HG03520 (cell line): ENCODE measurements around the gene SWAP70.
A peak's percentile ranks its signal among the peaks of the same experiment; 100 is the strongest.
"Not testable (repeated sequence)": the region's sequence is repeated elsewhere in the genome, so short reads cannot be mapped to it uniquely, and the experiment has no call there.

ENCODE experiments used
- ATAC-seq: cut with Tn5 transposase; IDR thresholded peaks from one replicate; pipeline ENCODE4 v1.9.1; 2021; ENCODE audit warnings: mild to moderate bottlenecking, moderate library complexity; ENCODE audit not compliant: unreplicated experiment

SWAP70 gene

GRCh38 chr11:9719566-9720289, 55.9 kb downstream of the SWAP70 start:
- ATAC-seq = no peak

DNA sequence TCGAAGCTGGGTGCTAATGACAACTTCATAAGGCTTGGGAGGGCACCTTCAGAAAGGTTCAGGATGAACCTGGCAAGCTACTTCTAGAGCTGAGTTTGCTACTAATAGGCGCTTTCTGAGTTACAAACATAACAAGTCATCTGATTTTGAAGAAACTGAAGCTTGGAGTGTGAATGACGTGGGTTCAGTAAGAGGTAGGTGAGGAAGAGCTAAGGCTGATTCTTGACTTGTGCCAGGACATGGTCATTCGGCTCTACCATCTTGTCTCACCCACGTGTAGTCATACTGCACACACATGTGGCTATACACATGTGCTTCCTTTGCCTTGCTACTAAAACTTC, 56.4 kb downstream of the SWAP70 start:
- ATAC-seq = no peak

- ATAC-seq = no peak
These were observed 58.1 kb downstream of the SWAP70 start for GRCh38 chr11:9722023-9722422.

- no peak for ATAC-seq
These were observed 59.0 kb downstream of the SWAP70 start for GRCh38 chr11:9722893-9723292.

- peak; percentile 45 for ATAC-seq
These were observed 62.6 kb downstream of the SWAP70 start for GRCh38 chr11:9726321-9727022.

DNA sequence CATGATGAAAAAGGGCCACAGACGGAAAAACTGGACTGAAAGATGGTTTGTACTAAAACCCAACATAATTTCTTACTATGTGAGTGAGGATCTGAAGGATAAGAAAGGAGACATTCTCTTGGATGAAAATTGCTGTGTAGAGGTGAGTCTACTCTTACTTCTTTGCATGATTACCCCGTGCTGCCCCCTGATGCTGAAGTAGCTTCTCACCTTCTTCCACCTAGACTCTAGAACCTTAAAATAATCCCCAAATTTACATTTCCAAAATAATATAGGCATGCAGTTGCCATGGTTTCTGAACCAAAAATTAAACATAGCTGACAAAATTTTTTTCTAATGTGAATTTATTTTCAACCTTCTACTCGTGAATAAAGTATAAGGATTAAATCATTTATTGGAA, 64.2 kb downstream of the SWAP70 start:
- ATAC-seq = no peak

GRCh38 chr11:9731256-9731655, 67.4 kb downstream of the SWAP70 start:
- no peak for ATAC-seq

- ATAC-seq = no peak
These were observed 68.6 kb downstream of the SWAP70 start for GRCh38 chr11:9732453-9732852.

GRCh38 chr11:9733212-9733611, 69.3 kb downstream of the SWAP70 start:
- ATAC-seq = no peak

DNA sequence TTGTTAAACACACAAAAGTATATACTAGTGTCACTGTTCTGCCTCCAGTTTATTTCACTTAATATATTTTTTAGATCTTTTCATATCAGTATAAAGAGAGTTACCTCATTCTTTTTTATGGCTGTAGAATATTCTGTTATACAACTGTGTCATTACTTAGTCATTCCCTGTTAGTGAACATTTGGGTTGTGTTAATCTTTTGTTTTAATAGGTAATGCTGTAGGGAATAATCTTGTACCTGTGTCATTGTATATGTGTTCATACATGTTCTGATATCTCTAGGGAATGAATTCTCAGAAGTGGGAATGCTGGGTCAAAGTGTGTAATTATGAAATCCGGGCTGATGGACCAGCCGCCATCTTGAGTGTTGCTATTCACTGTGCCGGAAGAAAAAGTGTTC, 71.4 kb downstream of the SWAP70 start:
- no peak for ATAC-seq

GRCh38 chr11:9735919-9736318, 72.0 kb downstream of the SWAP70 start:
- no peak for ATAC-seq

GRCh38 chr11:9736365-9736764, 72.5 kb downstream of the SWAP70 start:
- ATAC-seq = no peak

- no peak for ATAC-seq
These were observed 74.2 kb downstream of the SWAP70 start for GRCh38 chr11:9738116-9738515.

DNA sequence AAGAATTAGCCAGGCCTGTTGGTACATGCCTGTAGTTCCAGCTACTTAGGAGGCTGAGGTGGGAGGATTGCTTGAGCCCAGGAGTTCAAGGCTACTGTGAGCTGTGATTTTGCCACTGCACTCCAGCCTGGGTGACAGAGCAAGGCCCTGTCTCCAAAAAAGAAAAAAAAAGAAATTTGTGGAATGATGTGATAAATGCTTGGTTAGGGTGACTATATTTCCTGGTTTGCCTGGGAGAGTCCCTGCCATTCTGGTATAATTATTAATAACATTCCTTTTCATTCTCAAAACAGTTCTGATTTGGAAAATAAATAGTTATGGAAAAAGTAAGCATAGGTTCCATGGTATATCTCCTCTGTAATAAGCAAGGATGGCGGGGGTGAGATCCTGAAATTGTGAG, 74.8 kb downstream of the SWAP70 start:
- ATAC-seq = no peak

GRCh38 chr11:9739123-9739900, 75.4 kb downstream of the SWAP70 start:
- peak; percentile 40 for ATAC-seq

- no peak for ATAC-seq
These were observed 76.5 kb downstream of the SWAP70 start for GRCh38 chr11:9740202-9740883.

- ATAC-seq = no peak
These were observed 77.4 kb downstream of the SWAP70 start for GRCh38 chr11:9741260-9741659.

DNA sequence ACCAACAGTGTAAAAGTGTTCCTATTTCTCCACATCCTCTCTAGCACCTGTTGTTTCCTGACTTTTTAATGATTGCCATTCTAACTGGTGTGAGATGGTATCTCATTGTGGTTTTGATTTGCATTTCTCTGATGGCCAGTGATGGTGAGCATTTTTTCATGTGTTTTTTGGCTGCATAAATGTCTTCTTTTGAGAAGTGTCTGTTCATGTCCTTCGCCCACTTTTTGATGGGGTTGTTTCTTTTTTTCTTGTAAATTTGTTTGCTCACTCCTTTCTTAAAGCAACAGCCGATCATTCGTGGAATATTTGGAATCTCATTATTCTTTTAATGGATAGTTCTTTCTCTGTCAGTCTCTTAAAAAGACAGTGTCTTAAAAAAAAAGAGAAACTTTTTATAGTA, 79.6 kb downstream of the SWAP70 start:
- not testable (repeated sequence) for ATAC-seq

DNA sequence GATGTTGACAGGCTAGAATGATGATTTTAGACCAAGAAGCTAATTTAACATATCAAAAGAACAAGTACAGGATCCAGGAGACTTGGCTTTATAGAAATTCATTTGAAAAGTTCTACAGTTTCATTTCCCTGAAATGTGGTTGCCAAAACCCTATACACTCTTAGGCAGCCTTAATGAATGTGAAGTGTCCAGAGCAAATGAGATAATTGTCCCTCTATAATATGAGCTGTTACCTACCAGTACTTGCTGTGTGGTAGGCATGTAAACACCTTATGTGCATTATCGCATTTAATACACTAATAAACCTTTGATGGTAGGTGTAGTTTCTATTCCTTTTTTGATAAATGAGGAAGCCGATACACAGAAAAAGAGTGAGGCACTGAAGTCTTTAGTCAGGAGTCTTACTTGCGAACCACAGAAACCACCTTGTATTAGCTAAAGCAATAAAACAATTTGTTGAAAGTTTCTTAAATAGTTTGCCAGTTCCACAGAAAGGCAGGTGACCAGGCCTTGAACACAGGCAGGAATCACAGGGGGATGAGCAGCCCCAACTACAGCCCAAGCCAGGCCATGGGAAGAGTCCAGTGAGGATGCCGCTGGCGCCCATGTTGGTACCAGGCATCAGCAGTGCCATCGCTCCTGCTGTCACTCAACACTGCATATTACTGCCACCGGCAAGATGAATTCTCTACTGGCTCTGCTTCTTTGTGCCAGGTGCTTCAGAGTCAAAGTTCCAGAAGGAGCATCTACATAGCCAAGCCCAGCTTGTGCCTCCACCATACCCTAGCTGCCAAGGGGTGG, 81.7 kb downstream of the SWAP70 start:
- no peak for ATAC-seq

GRCh38 chr11:9747229-9747628, 83.4 kb downstream of the SWAP70 start:
- ATAC-seq = no peak

DNA sequence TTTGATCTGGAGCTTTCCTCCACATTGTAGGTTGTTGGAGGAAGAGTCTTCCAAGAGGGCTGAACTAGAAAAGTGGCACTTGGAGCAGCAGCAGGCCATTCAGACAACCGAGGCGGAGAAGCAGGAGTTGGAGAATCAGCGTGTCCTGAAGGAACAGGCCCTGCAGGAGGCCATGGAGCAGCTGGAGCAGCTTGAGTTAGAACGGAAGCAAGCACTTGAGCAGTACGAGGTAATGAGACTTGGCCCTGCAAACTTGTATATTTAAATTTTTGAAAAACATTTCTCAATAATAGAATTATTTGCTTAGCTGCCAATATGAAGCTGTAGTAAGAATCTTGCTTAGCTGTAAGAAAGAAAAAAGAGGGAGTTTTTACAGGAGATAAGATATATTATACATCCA, 84.0 kb downstream of the SWAP70 start:
- ATAC-seq = no peak
